Right lobe of liver (tissue), 6 donors: Measurements from ENCODE around the gene PITPNB. TPM values are rescaled to one million over a fixed set of nuclear protein-coding genes. Genes with fewer than 3 reads are reported as not detected.
A peak's percentile ranks its signal among the peaks of the same experiment; 100 is the strongest.

Experiments
- ATAC-seq, 4 donors: fragments of 200-7000 bp; cut with Tn5 transposase; one replicate each; pipeline ENCODE4 v1.9.1; 2020; ENCODE audit warnings: mild to moderate bottlenecking in 4 of 4, moderate library complexity in 4 of 4
- DNase-seq, 3 donors: peaks; one replicate each; pipeline ENCODE4 v3.0.0-alpha.2; 2020
- H3K27ac ChIP-seq, 3 donors: fragments of 200-600 bp; one replicate each; pipeline ENCODE4 v1.8.0; 2022
- H3K27me3 ChIP-seq, 2 donors: fragments of 200-600 bp; one replicate each; pipeline ENCODE4 v1.8.0; 2022
- H3K36me3 ChIP-seq, 4 donors: fragments of 200-600 bp; sonication (generic) in 1 of 4; one replicate each; pipeline versions ENCODE4 v1.5.1 to v1.8.0; 2017 to 2022; ENCODE audit warnings: control low read depth in 1 of 4
- H3K4me1 ChIP-seq, 4 donors: fragments of 200-600 bp; sonication (generic) in 1 of 4; one replicate each; pipeline versions ENCODE4 v1.5.1 to v1.8.0; 2017 to 2022; ENCODE audit warnings: control low read depth in 1 of 4
- H3K4me3 ChIP-seq, 3 donors: fragments of 200-600 bp; one replicate each; pipeline ENCODE4 v1.8.0; 2022
- H3K9me3 ChIP-seq, 4 donors: fragments of 200-600 bp; sonication (generic) in 1 of 4; one replicate each; pipeline versions ENCODE4 v1.5.1 to v1.8.0; 2017 to 2022; ENCODE audit warnings: control low read depth in 1 of 4
- POLR2A ChIP-seq: fragments of 450-650 bp; IDR thresholded peaks from one replicate; pipeline ENCODE4 v1.6.1; 2017; ENCODE audit warnings: antibody characterized with exemption, mild to moderate bottlenecking
- WGBS: methylation state at CpG from one replicate; pipeline ENCODE4 v1.1.6; 2018; ENCODE audit warnings: low coverage, low lambda C conversion rate; ENCODE audit not compliant: insufficient coverage; ENCODE audit errors: missing lambda C conversion rate; 5-methylcytosine and 5-hydroxymethylcytosine counted together
- intact Hi-C, 2 donors: fragments of 100-400 bp; cut with DNase I; formaldehyde crosslinking; loops; one replicate each; pipeline versions ENCODE4 v1.11.2 to v1.14.1; 2022
- total RNA-seq, 6 experiments: library from RNA; depleted of rRNA in 2 of 6; stranded (reverse); fragments of >200 nt in 2 of 6; fragmentation: NEBNext Ultra II Directional in 3 of 6; extraction: Animal tissue kit (Norgen Biotek cat#: 25700) in 3 of 6; gene quantifications; one replicate each; pipeline versions ENCODE4 v1.1.0 to v1.2.4, GENCODE V29; 2016 to 2023
- TF ChIP-seq, protein P1 (sequence below), 4 donors: fragments of 200-600 bp in 3 of 4; fragments of 450-650 bp in 1 of 4; IDR thresholded peaks; one replicate each; pipeline versions ENCODE4 v1.5.1 to v1.8.0; 2016 to 2022; ENCODE audit warnings: antibody characterized with exemption in 4 of 4, mild to moderate bottlenecking in 2 of 4
- donor health status: DM: no; HTN: yes; CAD: no.
- donor health status: DM: no; HTN: no; CAD: no.
- donor health status: DM: no; HTN: no; CAD: no.
- donor health status: DM: no; HTN: yes; CAD: no.
- donor health status: DM: no; HTN: yes; CAD: no.

Gene PITPNB
- total RNA-seq, 6 experiments from 2014 or later = 28.7 to 60.6 (median 37.6) TPM

DNA sequence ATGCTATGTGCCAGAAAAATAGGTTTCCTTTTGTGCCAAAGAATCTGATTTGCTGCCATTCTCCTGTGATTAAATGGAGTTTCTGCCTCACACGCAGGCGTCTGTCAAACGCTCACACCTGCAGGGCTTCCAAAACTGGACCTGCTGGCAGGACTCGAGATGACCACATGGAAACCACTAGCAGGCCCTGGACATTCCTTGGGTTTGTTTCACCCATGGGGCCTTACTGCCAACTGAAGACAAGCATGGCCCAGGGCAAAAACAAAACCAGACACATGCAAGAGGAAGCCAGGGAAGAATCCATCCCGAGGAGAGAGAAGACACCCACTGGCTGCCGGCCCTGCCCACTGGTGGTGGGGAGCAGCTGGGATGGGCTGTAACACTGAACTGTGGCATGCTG is 61.6 kb downstream of the PITPNB start:
- Histone ChIP-seq H3K36me3 (peaks cover 0 to 40% (median 20%) of the 10 kb centered on the region in 4 donors), H3K27me3 (no peaks in the 10 kb centered on the region), H3K4me1 (peaks cover 0 to 22% (median 7%) of the 10 kb centered on the region in 4 donors), H3K4me3 (no peak overlapping the region), H3K27ac (no peak overlapping the region), H3K9me3 (no peaks in the 10 kb centered on the region)
- TF ChIP-seq, protein P1, sequence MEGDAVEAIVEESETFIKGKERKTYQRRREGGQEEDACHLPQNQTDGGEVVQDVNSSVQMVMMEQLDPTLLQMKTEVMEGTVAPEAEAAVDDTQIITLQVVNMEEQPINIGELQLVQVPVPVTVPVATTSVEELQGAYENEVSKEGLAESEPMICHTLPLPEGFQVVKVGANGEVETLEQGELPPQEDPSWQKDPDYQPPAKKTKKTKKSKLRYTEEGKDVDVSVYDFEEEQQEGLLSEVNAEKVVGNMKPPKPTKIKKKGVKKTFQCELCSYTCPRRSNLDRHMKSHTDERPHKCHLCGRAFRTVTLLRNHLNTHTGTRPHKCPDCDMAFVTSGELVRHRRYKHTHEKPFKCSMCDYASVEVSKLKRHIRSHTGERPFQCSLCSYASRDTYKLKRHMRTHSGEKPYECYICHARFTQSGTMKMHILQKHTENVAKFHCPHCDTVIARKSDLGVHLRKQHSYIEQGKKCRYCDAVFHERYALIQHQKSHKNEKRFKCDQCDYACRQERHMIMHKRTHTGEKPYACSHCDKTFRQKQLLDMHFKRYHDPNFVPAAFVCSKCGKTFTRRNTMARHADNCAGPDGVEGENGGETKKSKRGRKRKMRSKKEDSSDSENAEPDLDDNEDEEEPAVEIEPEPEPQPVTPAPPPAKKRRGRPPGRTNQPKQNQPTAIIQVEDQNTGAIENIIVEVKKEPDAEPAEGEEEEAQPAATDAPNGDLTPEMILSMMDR (IDR thresholded peaks at IDR 0.05) = no peak
- no peak for TF ChIP-seq POLR2A
- WGBS = 93% methylated on average over 5 of the region's 6 CpGs
- DNase-seq (no peak), ATAC-seq (no peak)
- intact Hi-C loops = no loop called here

DNA sequence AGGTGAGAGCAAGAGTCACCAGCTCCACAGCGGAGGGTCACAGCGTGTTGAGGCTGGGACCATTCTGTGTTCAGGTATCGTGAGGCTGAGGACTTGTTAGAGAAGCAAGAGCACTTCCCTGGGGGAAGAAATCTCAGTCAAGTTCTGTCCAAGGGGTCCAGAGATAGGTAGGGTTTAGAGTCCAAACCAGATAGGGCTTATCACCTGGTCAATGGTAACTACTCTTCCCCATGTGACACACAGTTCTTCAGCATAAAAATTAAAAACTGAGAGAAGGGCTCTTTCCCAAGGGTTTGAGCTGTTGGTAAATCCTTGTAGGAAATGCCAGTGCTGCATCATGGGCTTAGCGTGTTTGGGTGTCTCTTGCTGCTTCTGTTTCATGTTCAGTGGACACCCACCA is 62.7 kb downstream of the PITPNB start:
- no peaks in the 10 kb centered on the region for H3K27me3 ChIP-seq
- H3K4me1 ChIP-seq = peaks cover 0 to 22% (median 7%) of the 10 kb centered on the region in 4 donors
- WGBS = 90% methylated on average over 3 of the region's 4 CpGs
- no peak for DNase-seq
- intact Hi-C loops = no loop called here
- no peak overlapping the region for H3K4me3 ChIP-seq
- no peak overlapping the region for H3K27ac ChIP-seq
- H3K36me3 ChIP-seq = peaks cover 0 to 50% (median 24%) of the 10 kb centered on the region in 4 donors
- no peak for TF ChIP-seq POLR2A
- TF ChIP-seq, protein P1 (IDR thresholded peaks at IDR 0.05) = no peak
- no peaks in the 10 kb centered on the region for H3K9me3 ChIP-seq
- ATAC-seq = no peak

DNA sequence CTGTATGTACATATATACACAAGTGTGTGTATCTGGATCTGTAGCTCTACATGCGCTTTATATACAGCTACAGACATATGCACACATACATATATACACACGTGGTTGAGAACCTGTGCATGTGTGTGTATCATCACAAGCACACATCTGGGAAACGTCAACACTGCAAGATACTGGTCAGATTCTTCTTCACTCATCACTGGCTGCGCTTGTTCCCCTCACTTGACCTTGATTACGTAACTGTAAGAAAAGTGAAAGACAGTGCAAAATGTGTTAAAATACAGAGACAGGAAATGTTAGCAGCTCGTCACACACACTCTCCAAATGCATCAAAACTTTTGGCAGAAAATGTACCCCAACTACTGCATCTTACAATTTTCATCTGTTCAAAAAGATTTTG is 65.6 kb downstream of the PITPNB start:
- Histone ChIP-seq H3K36me3 (peaks cover 0 to 57% (median 28%) of the 10 kb centered on the region in 4 donors), H3K27me3 (no peaks in the 10 kb centered on the region), H3K27ac (peak overlapping the region in 1 of 3 donors; percentile 26), H3K4me1 (peaks cover 0 to 21% (median 9%) of the 10 kb centered on the region in 4 donors), H3K9me3 (no peaks in the 10 kb centered on the region), H3K4me3 (no peak overlapping the region)
- ATAC-seq = peak in 1 of 4 donors; percentile 11
- intact Hi-C loops = no loop called here
- TF ChIP-seq, protein P1 (IDR thresholded peaks at IDR 0.05) = no peak
- no peak for TF ChIP-seq POLR2A
- WGBS = 42% methylated on average over 6 of the region's 6 CpGs
- DNase-seq = no peak

DNA sequence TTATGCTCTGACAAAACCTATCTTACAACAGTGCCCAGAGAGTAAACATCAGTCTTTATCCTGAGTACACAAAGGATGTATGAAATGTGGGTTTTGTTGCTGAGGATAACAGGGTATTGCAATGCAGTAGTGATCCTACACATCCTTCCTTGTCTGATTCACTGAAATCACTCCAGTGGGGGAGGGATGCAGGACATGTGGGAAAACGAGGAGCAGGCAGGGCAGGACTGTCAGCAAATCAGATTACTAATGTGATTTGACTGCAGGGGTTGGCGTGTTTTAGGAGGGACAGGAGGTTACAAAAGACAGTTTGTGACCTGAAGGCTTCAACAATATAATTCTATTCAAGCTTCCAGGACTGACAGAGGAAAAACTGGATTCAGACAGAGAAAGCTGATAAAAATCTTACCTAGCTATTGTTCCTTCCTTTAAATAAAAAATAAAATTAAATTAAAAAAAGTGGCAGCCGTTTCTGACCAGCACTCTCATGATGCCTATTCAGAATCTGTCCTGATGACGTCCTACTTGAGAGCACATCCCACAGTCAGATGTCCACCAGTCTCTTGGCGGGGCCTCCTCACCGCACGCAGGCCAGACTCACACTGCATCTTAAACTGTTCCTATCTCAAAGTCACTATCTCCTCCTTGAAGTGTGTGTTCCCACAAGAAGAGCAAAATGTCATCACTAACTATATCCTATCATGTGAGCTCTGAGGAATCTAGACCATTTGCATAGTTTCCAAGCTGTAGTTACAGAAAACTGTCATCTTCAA is 66.9 kb downstream of the PITPNB start:
- no peaks in the 10 kb centered on the region for H3K27me3 ChIP-seq
- no peak for DNase-seq
- H3K4me1 ChIP-seq = peaks cover 0 to 21% (median 9%) of the 10 kb centered on the region in 4 donors
- peak overlapping the region in 1 of 3 donors; percentile 13 for H3K27ac ChIP-seq
- 77% methylated on average over 7 of the region's 7 CpGs for WGBS
- H3K36me3 ChIP-seq = peaks cover 0 to 45% (median 23%) of the 10 kb centered on the region in 4 donors
- intact Hi-C loops = no loop called here
- no peaks in the 10 kb centered on the region for H3K9me3 ChIP-seq
- TF ChIP-seq POLR2A = no peak
- TF ChIP-seq, protein P1 (IDR thresholded peaks at IDR 0.05) = no peak
- ATAC-seq = peak in 2 of 4 donors; percentile 5 to 7
- H3K4me3 ChIP-seq = no peak overlapping the region
